Measurements from ENCODE around the gene RS1.

DNA sequence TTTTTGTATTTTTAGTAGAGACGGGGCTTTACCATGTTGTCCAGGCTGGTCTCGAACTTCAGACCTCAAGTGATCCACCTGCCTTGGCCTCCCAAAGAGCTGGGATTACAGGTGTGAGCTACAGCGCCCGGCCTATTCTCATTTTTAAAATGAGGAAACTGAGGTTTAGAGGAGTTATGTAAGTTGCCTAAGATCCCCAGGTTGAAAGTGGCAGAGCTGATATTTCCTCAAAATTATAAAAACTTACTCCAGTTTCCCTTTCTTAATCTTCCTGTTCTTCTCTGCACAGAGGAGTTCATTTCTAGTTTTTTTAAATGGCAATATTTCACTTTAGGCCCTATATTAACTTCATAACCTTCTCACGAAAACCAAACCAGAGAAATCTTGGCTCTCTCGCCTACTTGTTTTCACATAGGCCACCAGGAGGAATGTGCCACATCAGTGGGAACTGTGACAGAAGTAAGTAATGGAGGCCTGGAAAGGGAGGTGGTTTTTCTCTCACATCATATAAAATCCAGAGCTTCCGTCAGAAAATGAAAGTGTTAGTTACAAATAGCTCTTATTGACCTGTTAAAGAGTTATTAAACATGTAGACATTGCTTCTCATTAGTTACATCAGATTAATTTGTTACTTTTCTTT is 16.1 kb upstream of the RS1 start:
- TF ChIP-seq, protein P1, sequence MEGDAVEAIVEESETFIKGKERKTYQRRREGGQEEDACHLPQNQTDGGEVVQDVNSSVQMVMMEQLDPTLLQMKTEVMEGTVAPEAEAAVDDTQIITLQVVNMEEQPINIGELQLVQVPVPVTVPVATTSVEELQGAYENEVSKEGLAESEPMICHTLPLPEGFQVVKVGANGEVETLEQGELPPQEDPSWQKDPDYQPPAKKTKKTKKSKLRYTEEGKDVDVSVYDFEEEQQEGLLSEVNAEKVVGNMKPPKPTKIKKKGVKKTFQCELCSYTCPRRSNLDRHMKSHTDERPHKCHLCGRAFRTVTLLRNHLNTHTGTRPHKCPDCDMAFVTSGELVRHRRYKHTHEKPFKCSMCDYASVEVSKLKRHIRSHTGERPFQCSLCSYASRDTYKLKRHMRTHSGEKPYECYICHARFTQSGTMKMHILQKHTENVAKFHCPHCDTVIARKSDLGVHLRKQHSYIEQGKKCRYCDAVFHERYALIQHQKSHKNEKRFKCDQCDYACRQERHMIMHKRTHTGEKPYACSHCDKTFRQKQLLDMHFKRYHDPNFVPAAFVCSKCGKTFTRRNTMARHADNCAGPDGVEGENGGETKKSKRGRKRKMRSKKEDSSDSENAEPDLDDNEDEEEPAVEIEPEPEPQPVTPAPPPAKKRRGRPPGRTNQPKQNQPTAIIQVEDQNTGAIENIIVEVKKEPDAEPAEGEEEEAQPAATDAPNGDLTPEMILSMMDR (conservative IDR thresholded peaks at IDR 0.05 in 1 of 2, IDR thresholded peaks at IDR 0.05 in 1 of 2; ENCODE audit: extremely low read depth in 1 of 2, insufficient read depth in 1 of 2, low read depth in 1 of 2, low read length in 2 of 2), result no peak
- TF ChIP-seq EZH2 (IDR thresholded peaks at IDR 0.05; ENCODE audit: borderline replicate concordance, low read length), result no peak
